ENCODE measurements around the gene ZNF532.

Gene ZNF532

GRCh38 chr18:59022167-59022945 is 157.7 kb downstream of the ZNF532 start:
- no peak for TF ChIP-seq TAF1 (IDR thresholded peaks at IDR 0.05; ENCODE audit: borderline replicate concordance, insufficient read depth, low read length)
- no peak for TF ChIP-seq SIN3A (IDR thresholded peaks at IDR 0.05; ENCODE audit: borderline replicate concordance, insufficient read depth, low read length)
- TF ChIP-seq POLR2AphosphoS5 (IDR thresholded peaks at IDR 0.05; ENCODE audit: low read depth, low read length) = no peak
- TF ChIP-seq REST (IDR thresholded peaks at IDR 0.05; ENCODE audit: insufficient read depth in 1 of 2, low read depth in 2 of 2, low read length in 2 of 2) = no peak
- TF ChIP-seq FOXP2 (optimal IDR thresholded peaks at IDR 0.05; ENCODE audit: borderline replicate concordance, extremely low read depth, extremely low read length, insufficient read depth) = no peak

DNA sequence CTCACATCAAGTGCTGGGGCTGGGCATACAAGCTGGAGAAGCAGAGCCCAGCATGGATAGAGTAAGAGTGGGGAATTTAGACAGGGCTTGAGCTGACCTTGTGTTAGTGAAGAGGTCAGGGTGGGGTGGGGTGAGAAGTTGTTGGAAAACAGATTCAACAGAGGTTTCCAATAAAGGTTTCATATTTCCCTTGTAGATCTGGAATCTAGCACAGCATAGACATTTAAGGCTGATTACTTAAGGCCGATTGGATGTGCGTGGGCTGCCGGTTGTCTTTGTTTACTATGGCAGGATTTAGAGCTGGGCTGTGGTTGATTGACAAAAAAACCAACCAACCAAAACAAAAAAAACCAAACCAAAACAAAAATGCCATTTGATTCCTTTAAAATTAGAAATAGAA is 160.2 kb downstream of the ZNF532 start:
- no peak for TF ChIP-seq FOXP2 (optimal IDR thresholded peaks at IDR 0.05; ENCODE audit: borderline replicate concordance, extremely low read depth, extremely low read length, insufficient read depth)
- TF ChIP-seq POLR2AphosphoS5 (IDR thresholded peaks at IDR 0.05; ENCODE audit: low read depth, low read length) = no peak
- no peak for TF ChIP-seq TAF1 (IDR thresholded peaks at IDR 0.05; ENCODE audit: borderline replicate concordance, insufficient read depth, low read length)
- no peak for TF ChIP-seq SIN3A (IDR thresholded peaks at IDR 0.05; ENCODE audit: borderline replicate concordance, insufficient read depth, low read length)

DNA sequence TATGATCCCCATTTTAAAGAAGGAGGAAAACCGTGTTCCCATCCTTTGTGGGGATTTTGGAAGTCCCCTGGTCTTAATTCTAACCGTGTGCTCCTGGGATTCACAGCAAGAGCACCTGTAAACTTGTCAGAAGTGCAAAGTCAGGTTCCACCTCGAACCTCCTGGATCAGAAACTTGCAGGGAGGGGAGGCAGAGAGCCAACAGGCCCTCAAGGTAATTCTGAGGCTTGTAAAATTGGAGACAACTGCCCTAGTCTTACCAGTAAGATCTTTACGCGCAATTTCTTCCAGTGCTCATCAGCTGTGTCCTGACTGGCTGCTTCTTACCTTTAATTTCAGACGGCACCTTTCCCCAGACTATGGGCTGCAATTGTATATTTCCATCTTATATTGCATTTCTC is 161.7 kb downstream of the ZNF532 start:
- TF ChIP-seq SIN3A (IDR thresholded peaks at IDR 0.05; ENCODE audit: borderline replicate concordance, insufficient read depth, low read length) (no peak), FOXP2 (optimal IDR thresholded peaks at IDR 0.05; ENCODE audit: borderline replicate concordance, extremely low read depth, extremely low read length, insufficient read depth) (no peak), POLR2AphosphoS5 (IDR thresholded peaks at IDR 0.05; ENCODE audit: low read depth, low read length) (no peak), REST (IDR thresholded peaks at IDR 0.05; ENCODE audit: insufficient read depth in 1 of 2, low read depth in 2 of 2, low read length in 2 of 2) (no peak), TAF1 (IDR thresholded peaks at IDR 0.05; ENCODE audit: borderline replicate concordance, insufficient read depth, low read length) (no peak)

GRCh38 chr18:59026831-59027410 is 162.2 kb downstream of the ZNF532 start:
- TF ChIP-seq SIN3A (IDR thresholded peaks at IDR 0.05; ENCODE audit: borderline replicate concordance, insufficient read depth, low read length) (no peak), TAF1 (IDR thresholded peaks at IDR 0.05; ENCODE audit: borderline replicate concordance, insufficient read depth, low read length) (no peak), FOXP2 (optimal IDR thresholded peaks at IDR 0.05; ENCODE audit: borderline replicate concordance, extremely low read depth, extremely low read length, insufficient read depth) (no peak), POLR2AphosphoS5 (IDR thresholded peaks at IDR 0.05; ENCODE audit: low read depth, low read length) (no peak), REST (IDR thresholded peaks at IDR 0.05; ENCODE audit: insufficient read depth in 1 of 2, low read depth in 2 of 2, low read length in 2 of 2) (no peak)

GRCh38 chr18:59029663-59030429 is 165.2 kb downstream of the ZNF532 start:
- TF ChIP-seq SIN3A (IDR thresholded peaks at IDR 0.05; ENCODE audit: borderline replicate concordance, insufficient read depth, low read length) = no peak
- TF ChIP-seq REST (IDR thresholded peaks at IDR 0.05; ENCODE audit: insufficient read depth in 1 of 2, low read depth in 2 of 2, low read length in 2 of 2) = no peak
- no peak for TF ChIP-seq TAF1 (IDR thresholded peaks at IDR 0.05; ENCODE audit: borderline replicate concordance, insufficient read depth, low read length)
- TF ChIP-seq FOXP2 (optimal IDR thresholded peaks at IDR 0.05; ENCODE audit: borderline replicate concordance, extremely low read depth, extremely low read length, insufficient read depth) = no peak
- no peak for TF ChIP-seq POLR2AphosphoS5 (IDR thresholded peaks at IDR 0.05; ENCODE audit: low read depth, low read length)
